ENCODE measurements around the gene PGM1. TPM values are rescaled to one million over a fixed set of nuclear protein-coding genes. Genes with fewer than 3 reads are reported as not detected.

Gene PGM1
- total and polyA plus RNA-seq, 2 of the 13 experiments (the other 11 are each of a cell fraction or from before 2014, with no cell fraction given): 51.6 to 105 TPM

- TF ChIP-seq ZNF574 (CRISPR knock-in tag; IDR thresholded peaks at IDR 0.05) (peak; percentile 70), KAT8 (CRISPR knock-in tag; IDR thresholded peaks at IDR 0.05) (peak; percentile 61), ZNF770 (CRISPR knock-in tag; IDR thresholded peaks at IDR 0.05) (peak; percentile 42; the same call in 1 of the 2 replicates), ZSCAN9 (CRISPR knock-in tag; IDR thresholded peaks at IDR 0.05; ENCODE audit: borderline replicate concordance) (0 out of 2 replicates have a peak, but pooled peaks have one; percentile 52), ZNF644 (CRISPR knock-in tag; IDR thresholded peaks at IDR 0.05; ENCODE audit: low read depth) (peak; percentile 73; the same call in 1 of the 2 replicates), ZGPAT (CRISPR knock-in tag; IDR thresholded peaks at IDR 0.05) (peak; percentile 79), FOSL1 (CRISPR knock-in tag; IDR thresholded peaks at IDR 0.05; ENCODE audit: borderline replicate concordance) (peak; percentile 83), ZNF124 (CRISPR knock-in tag; IDR thresholded peaks at IDR 0.05) (0 out of 2 replicates have a peak, but pooled peaks have one; percentile 44), USF2 (IDR thresholded peaks at IDR 0.05; ENCODE audit: low read depth, low read length) (no peak), USF2 (CRISPR knock-in tag; IDR thresholded peaks at IDR 0.05; ENCODE audit: borderline replicate concordance) (no peak), YEATS2 (CRISPR knock-in tag; IDR thresholded peaks at IDR 0.05; ENCODE audit: borderline replicate concordance) (peak; percentile 44; the same call in 1 of the 2 replicates), ZNF687 (CRISPR knock-in tag; IDR thresholded peaks at IDR 0.05) (peak; percentile 59), ZNF383 (CRISPR knock-in tag; IDR thresholded peaks at IDR 0.05; ENCODE audit: borderline replicate concordance) (no peak), ZNF790 (CRISPR knock-in tag; IDR thresholded peaks at IDR 0.05; ENCODE audit: borderline replicate concordance) (no peak), ZNF547 (CRISPR knock-in tag; IDR thresholded peaks at IDR 0.05) (0 out of 2 replicates have a peak, but pooled peaks have one; percentile 33), MED1 (CRISPR knock-in tag; IDR thresholded peaks at IDR 0.05) (peak; percentile 72; the same call in 1 of the 2 replicates), HNF4A (CRISPR knock-in tag; IDR thresholded peaks at IDR 0.05) (peak; percentile 95)
These were observed 81.1 kb downstream of the PGM1 start (continued) for GRCh38 chr1:63674238-63674864.

Data from HepG2 (cell line).